Trophoblast cell (in vitro differentiated cells and primary cell): ENCODE results near the gene MYL6B.
A peak's percentile ranks its signal among the peaks of the same experiment; 100 is the strongest.

Experiments used
- DNase-seq, 2 donors: peaks; one replicate each; pipeline ENCODE4 v3.0.0-alpha.2; 2016
- H2AFZ ChIP-seq: 2 replicates; pipeline ENCODE4 v1.6.1; 2013; ENCODE audit warnings: low read length, moderate library complexity, mild to moderate bottlenecking; ENCODE audit not compliant: insufficient read depth, poor library complexity
- H2AK5ac ChIP-seq: 2 replicates; pipeline ENCODE4 v1.6.1; 2013; ENCODE audit warnings: mild to moderate bottlenecking, low read length
- H2BK120ac ChIP-seq: 2 replicates; pipeline ENCODE4 v1.6.1; 2013; ENCODE audit warnings: low read length, mild to moderate bottlenecking, moderate library complexity; ENCODE audit not compliant: insufficient read depth, poor library complexity
- H2BK12ac ChIP-seq: 2 replicates; pipeline ENCODE4 v1.6.1; 2013; ENCODE audit warnings: mild to moderate bottlenecking, low read length, moderate library complexity
- H2BK5ac ChIP-seq: 2 replicates; pipeline ENCODE4 v1.6.1; 2013; ENCODE audit warnings: low read length, low read depth, moderate library complexity, mild to moderate bottlenecking; ENCODE audit not compliant: poor library complexity
- H3K14ac ChIP-seq: 2 replicates; pipeline ENCODE4 v1.6.1; 2013; ENCODE audit warnings: mild to moderate bottlenecking, low read length
- H3K18ac ChIP-seq: 2 replicates; pipeline ENCODE4 v1.6.1; 2013; ENCODE audit warnings: mild to moderate bottlenecking, low read length
- H3K23ac ChIP-seq: 2 replicates; pipeline ENCODE4 v1.6.1; 2013; ENCODE audit warnings: low read length
- H3K27ac ChIP-seq: 2 replicates; pipeline ENCODE4 v1.5.1; 2013; ENCODE audit warnings: low read depth, mild to moderate bottlenecking, inconsistent platforms, low read length, moderate library complexity
- H3K27me3 ChIP-seq: 2 replicates; pipeline ENCODE4 v1.6.1; 2013; ENCODE audit warnings: inconsistent platforms, mild to moderate bottlenecking, low read length, moderate library complexity; ENCODE audit not compliant: insufficient read depth
- H3K36me3 ChIP-seq, 2 experiments: 1 replicate in 1 of 2; 2 replicates in 1 of 2; pipeline ENCODE4 v1.6.1; 2013; ENCODE audit warnings: low read length in 2 of 2, mild to moderate bottlenecking in 2 of 2, moderate library complexity in 1 of 2; ENCODE audit not compliant: insufficient read depth in 2 of 2, control insufficient read depth in 1 of 2
- H3K4ac ChIP-seq: 2 replicates; pipeline ENCODE4 v1.6.1; 2013; ENCODE audit warnings: low read depth, mild to moderate bottlenecking, low read length, moderate library complexity
- H3K4me1 ChIP-seq, 2 experiments: 1 replicate in 1 of 2; 2 replicates in 1 of 2; pipeline ENCODE4 v1.6.1; 2013; ENCODE audit warnings: low read length in 2 of 2, mild to moderate bottlenecking in 2 of 2, moderate library complexity in 1 of 2; ENCODE audit not compliant: insufficient read depth in 2 of 2, control insufficient read depth in 1 of 2
- H3K4me2 ChIP-seq: 2 replicates; pipeline ENCODE4 v1.6.1; 2013; ENCODE audit warnings: inconsistent platforms, mild to moderate bottlenecking, low read length, moderate library complexity
- H3K4me3 ChIP-seq: 2 replicates; pipeline ENCODE4 v1.5.1; 2013; ENCODE audit warnings: mild to moderate bottlenecking, low read depth, low read length, inconsistent platforms
- H3K79me1 ChIP-seq: one replicate; pipeline ENCODE4 v1.6.1; 2013; ENCODE audit warnings: low read length
- H3K79me2 ChIP-seq: 2 replicates; pipeline ENCODE4 v1.6.1; 2013; ENCODE audit warnings: low read length, mild to moderate bottlenecking; ENCODE audit not compliant: control insufficient read depth, insufficient read depth, poor library complexity
- H3K9ac ChIP-seq: 2 replicates; pipeline ENCODE4 v1.6.1; 2013; ENCODE audit warnings: mild to moderate bottlenecking, low read length
- H3K9me3 ChIP-seq: 2 replicates; pipeline ENCODE4 v1.6.1; 2013; ENCODE audit warnings: low read depth, mild to moderate bottlenecking, control low read depth, inconsistent platforms, low read length; ENCODE audit not compliant: insufficient read depth
- H4K12ac ChIP-seq: 2 replicates; pipeline ENCODE4 v1.6.1; 2013; ENCODE audit warnings: low read depth, mild to moderate bottlenecking, low read length, moderate library complexity
- H4K8ac ChIP-seq: 2 replicates; pipeline ENCODE4 v1.6.1; 2013; ENCODE audit warnings: low read depth, mild to moderate bottlenecking, low read length, moderate library complexity
- H4K91ac ChIP-seq: one replicate; pipeline ENCODE4 v1.6.1; 2013; ENCODE audit warnings: low read depth, mild to moderate bottlenecking, low read length, moderate library complexity
- WGBS: extraction: QIAGEN DNeasy Blood & Tissue Kit; methylation state at CpG from one replicate; pipeline ENCODE4 v1.1.7; 2013; ENCODE audit warnings: missing lambda C conversion rate; ENCODE audit not compliant: insufficient read length, insufficient coverage; ENCODE audit errors: extremely low coverage; 5-methylcytosine and 5-hydroxymethylcytosine counted together

MYL6B gene

DNA sequence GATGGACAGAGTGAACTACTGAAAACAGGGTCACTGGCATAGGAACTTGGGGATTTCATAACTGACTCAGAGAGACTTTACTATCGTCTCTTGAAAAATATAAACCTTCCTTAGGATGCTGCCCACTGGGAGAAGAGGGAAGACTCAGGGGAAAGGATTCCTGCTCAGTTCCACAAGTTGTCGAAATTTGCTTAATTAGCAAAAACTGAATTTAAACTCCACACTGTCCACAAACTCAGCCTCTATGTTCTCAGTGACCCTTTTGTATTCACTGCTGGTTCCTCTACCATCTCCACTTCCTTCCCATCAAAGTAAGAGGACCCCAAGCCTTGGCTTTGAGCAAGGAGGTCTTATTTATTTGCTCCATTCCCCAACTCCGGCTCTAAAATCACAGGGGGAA, 7.2 kb upstream of the MYL6B start:
- Histone ChIP-seq H4K91ac (no peak overlapping the region), H3K79me2 (no peaks in the 10 kb centered on the region), H4K12ac (no peak overlapping the region), H4K8ac (no peak overlapping the region), H3K4me2 (no peak overlapping the region), H3K4me3 (no peak overlapping the region), H3K9ac (no peak overlapping the region), H3K18ac (no peak overlapping the region), H3K79me1 (no peaks in the 10 kb centered on the region), H3K9me3 (no peaks in the 10 kb centered on the region), H2AK5ac (no peak overlapping the region), H2BK120ac (no peak overlapping the region), H3K27me3 (no peaks in the 10 kb centered on the region), H3K4me1 (no peaks in the 10 kb centered on the region), H2BK12ac (no peak overlapping the region), H3K27ac (no peak overlapping the region), H3K14ac (no peak overlapping the region), H3K4ac (no peak overlapping the region), H3K23ac (no peak overlapping the region), H2AFZ (no peak overlapping the region), H3K36me3 (peaks cover 23 to 34% of the 10 kb centered on the region in 2 experiments), H2BK5ac (no peak overlapping the region)
- DNase-seq = no peak
- WGBS = no CpG with 5 or more reads among the region's 3 CpGs

DNA sequence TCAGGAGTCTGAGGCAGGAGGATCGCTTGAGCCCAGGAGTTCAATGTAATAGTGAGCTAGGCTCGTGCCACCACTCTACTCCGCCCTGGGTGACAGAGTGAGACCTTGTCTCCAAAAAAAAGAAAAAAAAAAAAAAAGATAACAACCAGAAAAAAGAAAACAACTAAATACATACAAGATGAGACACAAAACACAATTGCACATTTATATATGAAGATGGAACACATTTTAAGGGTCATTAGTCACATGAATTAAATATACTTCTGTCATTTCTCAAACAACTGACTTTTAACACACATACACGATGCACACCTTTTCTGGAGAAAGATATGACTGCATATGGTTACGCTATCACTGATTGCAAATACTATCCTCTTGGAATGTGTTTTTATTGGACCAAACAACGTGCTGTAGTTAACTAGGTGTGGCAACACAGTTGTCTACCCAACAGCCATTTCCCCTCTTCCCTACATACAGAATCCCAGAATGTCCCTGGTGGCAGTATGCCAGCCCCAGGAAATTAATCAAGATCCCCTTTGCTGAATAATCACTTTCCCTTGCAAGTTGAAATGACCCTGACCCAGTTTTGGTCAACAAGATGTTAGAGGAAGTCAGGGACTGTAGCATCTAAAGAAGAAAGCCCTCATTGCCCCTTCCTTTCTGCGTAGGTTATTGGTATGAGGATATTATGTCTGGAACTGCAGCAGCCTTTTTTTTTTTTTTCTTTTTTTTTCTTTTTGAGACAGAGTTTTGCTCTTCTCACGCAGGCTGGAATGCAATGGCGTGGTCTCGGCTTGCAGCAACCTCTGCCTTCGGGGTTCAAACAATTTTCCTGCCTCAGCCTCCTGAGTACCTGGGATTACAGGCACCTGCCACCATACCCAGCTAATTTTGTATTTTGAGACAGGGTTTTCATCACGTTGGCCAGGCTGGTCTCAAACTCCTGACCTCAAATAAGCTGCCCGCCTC, 5.6 kb upstream of the MYL6B start:
- H4K8ac ChIP-seq = no peak overlapping the region
- H3K79me2 ChIP-seq = no peaks in the 10 kb centered on the region
- H2AFZ ChIP-seq = no peak overlapping the region
- no peak overlapping the region for H3K14ac ChIP-seq
- no peak overlapping the region for H3K4ac ChIP-seq
- no peak overlapping the region for H2BK5ac ChIP-seq
- H2BK12ac ChIP-seq = no peak overlapping the region
- no peak overlapping the region for H3K18ac ChIP-seq
- no peak overlapping the region for H3K4me3 ChIP-seq
- no peak overlapping the region for H4K91ac ChIP-seq
- peaks cover 4 to 5% of the 10 kb centered on the region in 2 experiments for H3K4me1 ChIP-seq
- H3K27ac ChIP-seq = no peak overlapping the region
- peak; percentile 59 to 78 for DNase-seq
- H2BK120ac ChIP-seq = no peak overlapping the region
- no peak overlapping the region for H4K12ac ChIP-seq
- no peak overlapping the region for H3K9ac ChIP-seq
- no CpG with 5 or more reads among the region's 13 CpGs for WGBS
- H3K36me3 ChIP-seq = peaks cover 23 to 28% of the 10 kb centered on the region in 2 experiments
- H3K79me1 ChIP-seq = peaks cover under 1% of the 10 kb centered on the region
- H2AK5ac ChIP-seq = no peak overlapping the region
- H3K23ac ChIP-seq = no peak overlapping the region
- H3K27me3 ChIP-seq = no peaks in the 10 kb centered on the region
- H3K9me3 ChIP-seq = no peaks in the 10 kb centered on the region
- no peak overlapping the region for H3K4me2 ChIP-seq

DNA sequence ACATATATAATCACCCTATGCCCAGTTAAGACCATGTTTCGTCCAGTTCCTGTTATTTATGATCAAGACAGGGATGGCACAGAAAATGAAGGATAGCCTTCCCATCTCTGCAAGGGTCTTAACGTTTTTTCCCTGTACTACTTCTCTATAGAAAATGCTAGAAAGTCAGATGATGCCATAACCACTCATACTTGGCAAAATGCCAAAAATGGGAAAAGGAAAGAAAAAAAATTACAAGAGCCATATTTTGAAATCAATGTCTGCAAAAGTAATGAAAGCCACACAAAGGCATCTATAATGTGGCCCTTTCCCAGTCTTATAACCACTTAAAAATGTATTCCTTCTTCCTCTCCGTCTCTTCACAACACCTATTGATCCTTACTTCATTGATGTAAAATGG, 1.8 kb upstream of the MYL6B start:
- Histone ChIP-seq H3K27ac (no peak overlapping the region), H4K12ac (no peak overlapping the region), H3K27me3 (no peaks in the 10 kb centered on the region), H3K36me3 (peaks cover 7 to 13% of the 10 kb centered on the region in 2 experiments), H2BK120ac (no peak overlapping the region), H3K4me1 (peaks cover 12 to 13% of the 10 kb centered on the region in 2 experiments), H2BK12ac (no peak overlapping the region), H4K8ac (no peak overlapping the region), H3K23ac (no peak overlapping the region), H3K79me2 (no peaks in the 10 kb centered on the region), H2AK5ac (no peak overlapping the region), H3K9ac (no peak overlapping the region), H3K4me3 (no peak overlapping the region), H3K14ac (no peak overlapping the region), H3K4me2 (no peak overlapping the region), H2BK5ac (no peak overlapping the region), H2AFZ (no peak overlapping the region), H3K4ac (no peak overlapping the region), H3K79me1 (peaks cover 9% of the 10 kb centered on the region), H3K9me3 (no peaks in the 10 kb centered on the region), H4K91ac (no peak overlapping the region), H3K18ac (no peak overlapping the region)
- no CpG with 5 or more reads among the region's 3 CpGs for WGBS
- peak in 1 of 2 donors; percentile 29 for DNase-seq

- peak overlapping the region; percentile 79 for H4K91ac ChIP-seq
- DNase-seq = peak; percentile 61 to 79
- peaks cover 9% of the 10 kb centered on the region for H3K79me1 ChIP-seq
- H4K8ac ChIP-seq = peak overlapping the region; percentile 81
- H2BK5ac ChIP-seq = peak overlapping the region; percentile 46
- H4K12ac ChIP-seq = peak overlapping the region; percentile 92
- H3K27me3 ChIP-seq = no peaks in the 10 kb centered on the region
- no CpG with 5 or more reads among the region's 12 CpGs for WGBS
- H3K14ac ChIP-seq = peak overlapping the region; percentile 71
- peak overlapping the region; percentile 33 for H3K4ac ChIP-seq
- H3K4me1 ChIP-seq = peaks cover 12 to 13% of the 10 kb centered on the region in 2 experiments
- H2BK12ac ChIP-seq = no peak overlapping the region
- peaks cover 11 to 17% of the 10 kb centered on the region in 2 experiments for H3K36me3 ChIP-seq
- H3K23ac ChIP-seq = no peak overlapping the region
- no peak overlapping the region for H2BK120ac ChIP-seq
- H3K9ac ChIP-seq = peak overlapping the region; percentile 88
- H3K4me3 ChIP-seq = peak overlapping the region; percentile 79
- H3K9me3 ChIP-seq = no peaks in the 10 kb centered on the region
- H2AFZ ChIP-seq = peak overlapping the region; percentile 75
- H3K27ac ChIP-seq = peak overlapping the region; percentile 61
- no peak overlapping the region for H2AK5ac ChIP-seq
- no peak overlapping the region for H3K18ac ChIP-seq
- H3K79me2 ChIP-seq = no peaks in the 10 kb centered on the region
- peak overlapping the region; percentile 100 for H3K4me2 ChIP-seq
Measured at GRCh38 chr12:56151672-56152131, 685 bp upstream of the MYL6B start.
